ENCODE measurements around the gene ADGRD1.
"Not testable (repeated sequence)": the region's sequence is repeated elsewhere in the genome, so short reads cannot be mapped to it uniquely, and the experiment has no call there.

The ADGRD1 gene

GRCh38 chr12:130953771-130954543 lies at the start of gene ADGRD1:
Gene ADGRD1 (plus strand): TSS chr12:130953907. CDS start chr12:130954466, 559 bp downstream.
- no peak for DNase-seq (ENCODE audit: low read depth in 2 of 2)

DNA sequence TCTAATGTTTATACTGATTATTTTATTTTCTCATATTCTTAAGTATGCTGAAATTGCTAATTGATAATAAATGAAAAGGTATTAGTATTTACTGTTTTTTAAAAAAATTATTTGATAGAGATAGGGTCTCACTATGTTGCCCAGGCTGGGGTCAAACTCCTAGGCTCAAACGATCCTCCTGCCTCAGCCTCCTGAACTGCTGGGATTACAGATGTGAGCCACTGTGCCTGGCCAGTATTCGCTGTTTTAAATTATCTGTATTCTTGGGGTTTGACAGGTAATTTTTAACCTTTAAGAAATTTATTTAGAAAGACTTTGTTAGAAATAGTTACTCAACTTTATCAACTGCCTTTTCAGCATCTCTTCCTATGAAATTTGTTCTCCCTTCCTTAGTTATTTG lies 49.6 kb upstream of the ADGRD1 start:
- DNase-seq (ENCODE audit: low read depth in 2 of 2), result no peak

DNA sequence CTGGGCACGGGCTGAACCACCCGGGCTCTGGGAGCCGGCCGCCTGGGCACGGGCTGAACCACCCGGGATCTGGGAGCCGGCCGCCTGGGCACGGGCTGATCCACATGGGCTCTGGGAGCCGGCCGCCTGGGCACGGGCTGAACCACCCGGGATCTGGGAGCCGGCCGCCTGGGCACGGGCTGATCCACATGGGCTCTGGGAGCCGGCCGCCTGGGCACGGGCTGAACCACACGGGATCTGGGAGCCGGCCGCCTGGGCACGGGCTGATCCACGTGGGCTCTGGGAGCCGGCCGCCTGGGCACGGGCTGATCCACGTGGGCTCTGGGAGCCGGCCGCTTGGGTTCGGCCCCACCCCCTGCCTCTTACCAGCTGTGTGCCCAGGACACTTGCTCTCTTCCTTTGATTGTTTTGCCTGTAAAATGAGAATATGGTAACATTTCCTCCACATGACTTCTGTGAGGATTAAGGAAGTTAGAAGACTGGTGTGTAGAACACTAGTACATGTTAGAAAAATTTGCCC lies 48.7 kb upstream of the ADGRD1 start:
- DNase-seq (ENCODE audit: low read depth in 2 of 2), result not testable (repeated sequence)

- DNase-seq (ENCODE audit: low read depth in 2 of 2), result no peak
These were observed 44.6 kb upstream of the ADGRD1 start for GRCh38 chr12:130909111-130909510.

- no peak for DNase-seq (ENCODE audit: low read depth in 2 of 2)
These were observed 42.5 kb upstream of the ADGRD1 start for GRCh38 chr12:130911193-130911592.

DNA sequence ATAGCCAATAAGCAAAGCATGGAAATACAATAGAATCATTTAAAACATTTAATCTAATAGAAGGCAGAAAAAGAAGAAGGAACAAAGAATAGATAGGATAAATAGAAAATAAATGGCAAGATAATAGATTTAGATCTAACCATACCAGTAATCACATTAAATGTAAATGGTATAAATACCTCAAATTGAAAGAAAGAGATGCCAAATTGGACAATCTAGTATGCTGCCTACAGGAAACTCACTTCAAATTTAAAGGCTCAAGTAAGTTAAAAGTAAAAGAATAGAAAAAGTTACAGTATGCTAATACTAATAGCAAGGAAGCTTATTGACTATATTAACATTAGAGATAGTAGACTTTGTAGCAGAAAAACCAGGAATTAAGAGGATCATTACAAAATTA lies 41.8 kb upstream of the ADGRD1 start:
- no peak for DNase-seq (ENCODE audit: low read depth in 2 of 2)

GRCh38 chr12:130916241-130916911 lies 37.3 kb upstream of the ADGRD1 start:
- no peak for DNase-seq (ENCODE audit: low read depth in 2 of 2)

GRCh38 chr12:130917607-130918006 lies 36.1 kb upstream of the ADGRD1 start:
- DNase-seq (ENCODE audit: low read depth in 2 of 2), result no peak

DNA sequence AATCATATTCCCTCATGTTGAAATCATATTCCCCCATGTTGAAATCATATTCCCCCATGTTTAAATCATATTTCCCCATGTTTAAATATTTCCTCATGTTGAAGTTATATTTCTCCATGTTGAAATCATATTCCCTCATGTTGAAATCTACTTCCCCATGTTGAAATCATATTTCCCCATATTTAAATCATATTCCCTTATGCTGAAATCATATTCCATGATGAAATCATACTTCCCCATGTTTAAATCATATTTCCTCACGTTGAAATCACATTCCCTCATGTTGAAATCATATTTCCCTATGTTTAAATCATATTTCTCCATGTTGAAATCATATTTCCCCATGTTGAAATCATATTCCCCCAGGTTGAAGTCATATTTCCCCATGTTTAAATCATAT lies 34.6 kb upstream of the ADGRD1 start:
- no peak for DNase-seq (ENCODE audit: low read depth in 2 of 2)

- no peak for DNase-seq (ENCODE audit: low read depth in 2 of 2)
These were observed 33.5 kb upstream of the ADGRD1 start for GRCh38 chr12:130920119-130920703.

- no peak for DNase-seq (ENCODE audit: low read depth in 2 of 2)
These were observed 32.9 kb upstream of the ADGRD1 start for GRCh38 chr12:130920723-130921381.

- no peak for DNase-seq (ENCODE audit: low read depth in 2 of 2)
These were observed 31.2 kb upstream of the ADGRD1 start for GRCh38 chr12:130922511-130922953.

GRCh38 chr12:130924966-130925665 lies 28.6 kb upstream of the ADGRD1 start:
- no peak for DNase-seq (ENCODE audit: low read depth in 2 of 2)

DNA sequence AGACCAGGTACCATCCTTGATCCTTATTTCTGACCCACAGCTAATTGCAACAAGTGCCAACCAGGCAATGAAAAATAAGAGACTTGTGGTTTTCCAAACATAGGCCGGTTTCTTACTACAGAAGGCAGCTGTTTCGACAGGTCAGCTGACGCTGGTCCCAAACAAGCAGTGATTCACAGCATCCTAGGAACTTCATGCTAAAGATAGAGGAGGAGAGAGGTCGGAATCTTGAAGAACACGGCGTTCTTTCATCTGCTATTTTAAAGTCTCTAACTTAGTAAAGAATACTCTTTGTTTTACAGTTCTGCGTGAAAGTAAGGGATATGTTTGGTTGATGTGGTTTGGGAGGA lies 28.1 kb upstream of the ADGRD1 start:
- DNase-seq (ENCODE audit: low read depth in 2 of 2), result no peak

DNA sequence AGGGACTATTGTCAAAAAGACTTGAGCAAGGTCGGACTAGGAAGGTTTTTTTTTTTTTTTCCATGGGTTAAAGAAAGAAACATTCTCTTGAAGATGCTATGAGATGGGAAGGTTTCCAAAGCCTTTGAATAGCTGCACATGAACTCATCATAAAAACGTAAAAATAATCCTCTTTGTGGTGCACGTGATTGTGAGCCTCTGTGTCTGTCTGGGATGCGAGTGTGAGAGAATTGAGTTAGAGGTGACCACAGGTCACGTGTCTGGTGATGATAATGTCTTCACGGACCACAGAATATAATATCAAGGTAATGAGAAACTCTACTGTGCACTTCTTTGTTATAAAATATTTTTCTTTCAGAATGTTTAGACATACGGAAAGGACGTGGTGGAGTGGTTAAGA lies 24.3 kb upstream of the ADGRD1 start:
- no peak for DNase-seq (ENCODE audit: low read depth in 2 of 2)

- no peak for DNase-seq (ENCODE audit: low read depth in 2 of 2)
These were observed 21.4 kb upstream of the ADGRD1 start for GRCh38 chr12:130932061-130932930.

DNA sequence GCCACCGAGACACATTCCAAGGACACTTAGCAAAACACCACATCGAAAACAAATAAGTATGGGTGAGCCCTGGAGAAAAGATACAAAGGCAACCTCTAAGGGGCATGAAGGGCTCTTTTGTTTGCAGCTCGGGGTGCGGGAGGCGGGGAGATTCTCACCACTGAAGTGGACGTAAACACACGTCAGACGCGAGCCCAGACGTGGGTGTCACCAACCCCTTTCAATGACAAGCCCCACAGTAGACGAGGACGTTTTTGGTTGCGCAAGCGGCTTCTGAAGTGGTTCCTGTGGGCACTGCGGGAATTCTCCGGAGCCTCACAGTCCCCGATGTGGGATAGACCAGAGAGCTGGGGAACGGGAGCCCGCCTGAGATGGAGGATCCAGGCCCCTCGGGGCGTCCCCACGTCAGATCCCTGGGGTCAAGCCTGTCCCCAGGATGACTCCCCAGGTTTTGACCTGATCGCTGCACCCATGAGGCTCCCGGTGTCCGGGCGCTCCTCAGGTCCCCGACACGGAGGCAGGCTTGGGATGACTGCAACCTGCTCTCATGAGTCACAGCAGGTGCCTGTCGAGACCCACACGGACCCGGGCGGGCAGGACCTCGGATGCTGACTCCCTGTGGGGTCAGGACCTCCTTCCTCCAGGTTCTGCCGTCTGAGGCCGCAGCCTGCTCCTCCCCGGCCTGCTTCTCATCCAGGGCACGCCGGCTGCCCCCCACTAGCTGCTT lies 20.3 kb upstream of the ADGRD1 start:
- DNase-seq (ENCODE audit: low read depth in 2 of 2), result no peak

- no peak for DNase-seq (ENCODE audit: low read depth in 2 of 2)
These were observed 19.0 kb upstream of the ADGRD1 start for GRCh38 chr12:130934753-130935152.

DNA sequence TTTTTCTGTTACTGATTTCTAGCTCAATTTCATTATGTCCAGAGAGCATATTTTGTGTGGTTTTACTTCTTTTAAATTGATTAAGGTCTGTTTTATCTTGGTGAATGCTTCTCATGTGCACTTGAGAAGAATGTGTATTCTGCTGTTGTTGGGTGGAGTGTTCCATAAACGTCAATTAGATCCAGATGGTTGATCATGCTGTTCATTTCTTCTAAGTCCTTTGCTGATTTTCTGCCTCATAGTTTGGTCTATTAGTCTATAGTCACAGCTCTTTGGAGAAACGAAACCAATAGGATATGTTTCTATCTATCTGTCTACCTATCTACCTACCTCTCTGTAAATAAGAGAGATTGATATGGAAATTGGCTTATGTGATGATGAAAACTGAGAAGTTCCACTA lies 17.1 kb upstream of the ADGRD1 start:
- no peak for DNase-seq (ENCODE audit: low read depth in 2 of 2)

DNA sequence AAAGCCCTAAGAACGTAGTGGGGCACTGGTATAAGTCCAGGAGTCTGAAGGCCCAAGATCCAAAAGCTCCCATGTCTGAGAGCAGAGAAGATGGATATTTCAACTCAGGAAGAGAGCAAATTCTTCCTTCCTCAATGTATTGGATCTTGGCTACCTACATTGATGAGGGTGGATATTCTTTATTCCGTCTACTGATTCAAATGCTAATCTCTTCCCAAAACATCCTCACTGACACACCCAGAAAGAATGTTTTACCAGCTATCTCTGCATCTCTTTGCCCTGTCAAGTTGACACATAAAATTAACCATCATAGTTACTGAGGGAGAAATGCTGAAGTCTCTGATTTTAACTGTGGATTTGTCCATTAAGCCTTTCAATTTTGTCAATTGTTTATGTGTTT lies 16.6 kb upstream of the ADGRD1 start:
- no peak for DNase-seq (ENCODE audit: low read depth in 2 of 2)

Measured in activated CD8-positive, alpha-beta memory T cell treated with anti-CD3 and anti-CD28 coated beads for 4 hours (primary cell).